ENCODE measurements around the gene JTB.

JTB gene

GRCh38 chr1:153978274-153978909, 918 bp upstream of the JTB start:
- no peak for DNase-seq

GRCh38 chr1:153976819-153977249, 640 bp downstream of the JTB start:
- no peak for DNase-seq

GRCh38 chr1:153973525-153973924, 3.9 kb downstream of the JTB start:
- no peak for DNase-seq

GRCh38 chr1:153973071-153973470, 4.4 kb downstream of the JTB start:
- DNase-seq, result no peak

- no peak for DNase-seq
Observed at GRCh38 chr1:153970346-153970745, 7.1 kb downstream of the JTB start.

- no peak for DNase-seq
Observed at GRCh38 chr1:153968972-153969371, 8.5 kb downstream of the JTB start.

- DNase-seq, result no peak
Observed at GRCh38 chr1:153968408-153968807, 9.1 kb downstream of the JTB start.

- no peak for DNase-seq
Observed at GRCh38 chr1:153968000-153968363, 9.5 kb downstream of the JTB start.

GRCh38 chr1:153967107-153967999, 10.1 kb downstream of the JTB start, which contains the start of gene CREB3L4:
TSS of gene CREB3L4 (plus strand) at chr1:153967902. CDS start at chr1:153968526, 624 bp downstream.
- DNase-seq, result peak; percentile 90

- DNase-seq, result no peak
Observed at GRCh38 chr1:153963850-153964331, 13.6 kb downstream of the JTB start.

- peak; percentile 93 for DNase-seq
Observed at GRCh38 chr1:153963030-153963849, 14.2 kb downstream of the JTB start, which contains the start of gene SLC39A1. TSS of gene SLC39A1 (minus strand) at chr1:153963537. CDS start at chr1:153962715, 822 bp downstream.

GRCh38 chr1:153962088-153963029, 15.1 kb downstream of the JTB start:
- no peak for DNase-seq

- DNase-seq, result no peak
Observed at GRCh38 chr1:153961421-153961820, 16.1 kb downstream of the JTB start.

GRCh38 chr1:153960206-153960605, 17.3 kb downstream of the JTB start:
- no peak for DNase-seq

- DNase-seq, result no peak
Observed at GRCh38 chr1:153959454-153959853, 18.0 kb downstream of the JTB start.

GRCh38 chr1:153958961-153959260, 18.6 kb downstream of the JTB start:
- no peak for DNase-seq

GRCh38 chr1:153958111-153958960, 19.1 kb downstream of the JTB start, which contains the start of gene CRTC2:
TSS of gene CRTC2 (minus strand) at chr1:153958612. CDS start at chr1:153958497, 115 bp downstream.
- DNase-seq, result peak; percentile 98

- peak; percentile 62 for DNase-seq
Observed at GRCh38 chr1:153957744-153958110, 19.7 kb downstream of the JTB start.

GRCh38 chr1:153956997-153957715, 20.3 kb downstream of the JTB start:
- DNase-seq, result no peak

- no peak for DNase-seq
Observed at GRCh38 chr1:153954826-153955225, 22.6 kb downstream of the JTB start.

All from CD4-positive, alpha-beta T cell treated with Interleukin-12 subunit alpha and Interleukin-12 subunit beta, for 1 hour (primary cell).